HepG2 (cell line): ENCODE measurements around the gene ZKSCAN2. TPM values are rescaled to one million over a fixed set of nuclear protein-coding genes. Genes with fewer than 3 reads are reported as not detected.

Source experiments
- AFF4 ChIP-seq: sonication (generic); formaldehyde crosslinking; IDR thresholded peaks from 2 replicates; pipeline ENCODE4 v1.4.0; 2020; ENCODE audit warnings: missing genetic modification reagents
- ATF5 ChIP-seq: sonication (generic); formaldehyde crosslinking; IDR thresholded peaks from 2 replicates; pipeline ENCODE4 v1.4.0; 2020; ENCODE audit warnings: mild to moderate bottlenecking, low read depth, missing genetic modification reagents
- CC2D1A ChIP-seq: sonication (generic); formaldehyde crosslinking; IDR thresholded peaks from 2 replicates; pipeline ENCODE4 v1.8.1; 2023; ENCODE audit warnings: mild to moderate bottlenecking, missing genetic modification reagents
- CREM ChIP-seq, 2 experiments: sonication (generic) in 1 of 2; formaldehyde crosslinking in 1 of 2; IDR thresholded peaks; 2 replicates each; pipeline versions ENCODE4 v1.4.0 to v1.6.1; 2016 to 2020; ENCODE audit warnings: antibody characterized with exemption in 1 of 2, mild to moderate bottlenecking in 1 of 2, missing genetic modification reagents in 1 of 2
- ELF3 ChIP-seq: IDR thresholded peaks from 2 replicates; pipeline ENCODE4 v1.6.1; 2016; ENCODE audit warnings: missing genetic modification reagents, missing compliant biosample characterization
- HMGA1 ChIP-seq: sonication (generic); formaldehyde crosslinking; conservative IDR thresholded peaks from 2 replicates; pipeline ENCODE4 v1.4.0; 2020; ENCODE audit warnings: missing genetic modification reagents
- IRF9 ChIP-seq: sonication (generic); formaldehyde crosslinking; IDR thresholded peaks from 2 replicates; pipeline ENCODE4 v1.8.0; 2022; ENCODE audit warnings: missing genetic modification reagents, mild to moderate bottlenecking, borderline replicate concordance
- MAFK ChIP-seq, 2 experiments: IDR thresholded peaks in 1 of 2; conservative IDR thresholded peaks in 1 of 2; 2 replicates each; pipeline ENCODE4 v1.6.1; 2011; ENCODE audit warnings: improper control_type of control experiment in 2 of 2, low read length in 2 of 2
- MIXL1 ChIP-seq: IDR thresholded peaks from 2 replicates; pipeline ENCODE4 v1.6.1; 2016
- MTA1 ChIP-seq: sonication (generic); formaldehyde crosslinking; IDR thresholded peaks from 2 replicates; pipeline ENCODE4 v1.4.0; 2020; ENCODE audit warnings: missing genetic modification reagents, mild to moderate bottlenecking, borderline replicate concordance
- ZBTB1 ChIP-seq: sonication (generic); formaldehyde crosslinking; IDR thresholded peaks from 2 replicates; pipeline ENCODE4 v1.4.0; 2020; ENCODE audit warnings: missing genetic modification reagents, borderline replicate concordance
- ZNF280D ChIP-seq: sonication (generic); formaldehyde crosslinking; IDR thresholded peaks from 2 replicates; pipeline ENCODE4 v1.5.1; 2020; ENCODE audit warnings: mild to moderate bottlenecking, missing genetic modification reagents
- ZNF326 ChIP-seq: sonication (generic); formaldehyde crosslinking; IDR thresholded peaks from 2 replicates; pipeline ENCODE4 v1.4.0; 2020; ENCODE audit warnings: missing genetic modification reagents, borderline replicate concordance
- ZZZ3 ChIP-seq: sonication (generic); formaldehyde crosslinking; IDR thresholded peaks from 2 replicates; pipeline ENCODE4 v1.4.0; 2020; ENCODE audit warnings: missing genetic modification reagents, mild to moderate bottlenecking, borderline replicate concordance
- polyA plus RNA-seq, 8 experiments: library from polyadenylated mRNA; depleted of rRNA in 3 of 8; stranded (reverse) in 7 of 8; unstranded in 1 of 8; fragments of >200 nt; fragmentation: Illumina TruSeq in 4 of 8; extraction: Trizol in 4 of 8; gene quantifications; 2 replicates each; pipeline versions ENCODE4 v1.2.1 to v1.2.3, GENCODE V29; 2011 to 2016; ENCODE audit warnings: low read depth in 4 of 8, missing spikeins in 1 of 8, mixed read lengths in 1 of 8; ENCODE audit not compliant: insufficient read depth in 1 of 8
- total RNA-seq, 5 experiments: library from RNA; depleted of rRNA; stranded (reverse); fragments of >200 nt; fragmentation: Illumina TruSeq; extraction: Trizol; gene quantifications; 2 replicates each; pipeline ENCODE4 v1.2.3, GENCODE V29; 2016; ENCODE audit warnings: low read depth in 1 of 5
- TF ChIP-seq, protein P1 (sequence below), 2 experiments: sonication (generic) in 1 of 2; formaldehyde crosslinking in 1 of 2; IDR thresholded peaks; 2 replicates each; pipeline versions ENCODE4 v1.5.1 to v1.6.1; 2011 to 2020; ENCODE audit warnings: borderline replicate concordance in 1 of 2, low read depth in 1 of 2, low read length in 1 of 2, mild to moderate bottlenecking in 1 of 2, missing genetic modification reagents in 1 of 2, moderate library complexity in 1 of 2

Gene ZKSCAN2
- total and polyA plus RNA-seq, 2 of the 13 experiments (the other 11 are each of a cell fraction or from before 2014, with no cell fraction given), result 4.2 to 11.1 TPM

DNA sequence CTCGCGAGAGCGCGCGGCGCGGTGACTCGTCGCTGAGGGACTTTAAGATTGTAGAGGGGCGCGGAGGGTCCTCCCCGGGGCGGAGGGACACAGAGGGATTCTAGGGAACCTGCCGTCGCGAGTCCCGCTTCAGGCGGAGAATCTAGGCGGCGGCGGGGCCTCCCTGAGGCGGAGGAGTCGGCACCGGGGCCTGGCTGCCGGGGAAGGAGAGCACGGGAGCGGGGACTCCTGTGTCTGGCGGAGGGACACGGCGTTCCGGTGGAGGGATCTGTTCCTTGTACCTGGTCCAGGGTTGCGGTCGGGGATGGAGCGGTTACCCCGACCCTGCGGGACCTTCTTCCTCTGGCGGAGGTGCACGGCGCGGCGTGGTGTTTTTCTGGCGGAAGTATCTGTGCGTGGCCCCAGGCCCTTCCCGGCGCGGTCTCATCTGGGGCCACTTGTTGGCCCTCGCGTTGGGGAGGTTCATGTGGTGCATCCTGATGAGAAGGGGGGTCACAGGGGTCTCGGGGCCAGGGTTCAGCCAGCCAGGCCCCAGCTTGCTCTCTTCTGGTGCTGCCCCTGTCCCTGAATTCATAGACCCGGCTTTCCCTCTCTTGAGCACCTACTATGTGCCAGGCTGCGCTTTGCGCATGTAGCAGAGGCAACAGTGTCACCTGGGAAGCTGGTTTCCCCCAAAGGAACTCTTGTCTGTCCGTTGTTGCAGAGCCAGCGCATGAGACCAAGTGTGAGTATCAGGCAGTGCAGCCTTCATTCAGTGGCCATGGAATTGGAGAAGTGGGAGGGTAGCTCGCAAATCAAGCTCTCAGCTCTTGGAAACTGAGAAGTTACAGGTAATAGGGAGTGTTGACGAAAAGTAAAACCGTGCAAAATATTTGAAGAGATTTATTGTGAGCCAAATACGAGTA lies 563 bp upstream of the ZKSCAN2 start (continued):
- TF ChIP-seq AFF4 (CRISPR knock-in tag) (no peak), IRF9 (CRISPR knock-in tag) (peak; percentile 51; the same call in 1 of the 2 replicates), ZNF280D (CRISPR knock-in tag) (peak; percentile 88), ATF5 (CRISPR knock-in tag) (peak; percentile 25; the same call in 1 of the 2 replicates), CC2D1A (CRISPR knock-in tag) (no peak), HMGA1 (no peak), ZNF326 (no peak), CREM (IDR thresholded peaks at IDR 0.05) (peak; percentile 79), CREM (CRISPR knock-in tag; IDR thresholded peaks at IDR 0.05) (no peak; the same call in 1 of the 2 replicates), ZBTB1 (CRISPR knock-in tag) (peak; percentile 81; the same call in 1 of the 2 replicates), ZZZ3 (CRISPR knock-in tag) (peak; percentile 94; the same call in 1 of the 2 replicates), MAFK (conservative IDR thresholded peaks at IDR 0.05 in 1 of 2, IDR thresholded peaks at IDR 0.05 in 1 of 2; ENCODE audit: low read length in 2 of 2) (no peak), MIXL1 (peak; percentile 81; the same call in 1 of the 2 replicates), MTA1 (CRISPR knock-in tag) (peak; percentile 98), ELF3 (peak; percentile 73; the same call in 1 of the 2 replicates)
- TF ChIP-seq, protein P1, sequence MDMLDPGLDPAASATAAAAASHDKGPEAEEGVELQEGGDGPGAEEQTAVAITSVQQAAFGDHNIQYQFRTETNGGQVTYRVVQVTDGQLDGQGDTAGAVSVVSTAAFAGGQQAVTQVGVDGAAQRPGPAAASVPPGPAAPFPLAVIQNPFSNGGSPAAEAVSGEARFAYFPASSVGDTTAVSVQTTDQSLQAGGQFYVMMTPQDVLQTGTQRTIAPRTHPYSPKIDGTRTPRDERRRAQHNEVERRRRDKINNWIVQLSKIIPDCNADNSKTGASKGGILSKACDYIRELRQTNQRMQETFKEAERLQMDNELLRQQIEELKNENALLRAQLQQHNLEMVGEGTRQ (IDR thresholded peaks at IDR 0.05; ENCODE audit: low read depth, low read length), result no peak
- TF ChIP-seq, protein P1 (CRISPR knock-in tag; IDR thresholded peaks at IDR 0.05; ENCODE audit: borderline replicate concordance), result no peak
